Lower leg skin (tissue), 3 donors: ENCODE data around the gene PDLIM7.

Experiments used
- CTCF ChIP-seq, 3 donors: fragments of 450-650 bp; IDR thresholded peaks; one replicate each; pipeline ENCODE4 v1.5.1; 2016; ENCODE audit warnings: antibody characterized with exemption in 3 of 3, mild to moderate bottlenecking in 3 of 3, moderate library complexity in 2 of 3
- POLR2A ChIP-seq, 2 donors: fragments of 450-650 bp; IDR thresholded peaks; one replicate each; pipeline ENCODE4 v1.6.1; 2016 to 2017; ENCODE audit warnings: antibody characterized with exemption in 2 of 2, mild to moderate bottlenecking in 1 of 2, moderate library complexity in 1 of 2

GRCh38 chr5:177487975-177488374, 9.4 kb downstream of the PDLIM7 start:
- TF ChIP-seq POLR2A (IDR thresholded peaks at IDR 0.05) (no peak), CTCF (IDR thresholded peaks at IDR 0.05) (no peak)
